Activated T-cell treated with anti-CD3 and anti-CD28 coated beads for 48 hours (primary cell): Measurements from ENCODE around the gene RNF213.

Experiments used
- DNase-seq: peaks from one replicate; pipeline ENCODE4 v3.0.0-alpha.2; 2020; ENCODE audit warnings: low read depth

The RNF213 gene

DNA sequence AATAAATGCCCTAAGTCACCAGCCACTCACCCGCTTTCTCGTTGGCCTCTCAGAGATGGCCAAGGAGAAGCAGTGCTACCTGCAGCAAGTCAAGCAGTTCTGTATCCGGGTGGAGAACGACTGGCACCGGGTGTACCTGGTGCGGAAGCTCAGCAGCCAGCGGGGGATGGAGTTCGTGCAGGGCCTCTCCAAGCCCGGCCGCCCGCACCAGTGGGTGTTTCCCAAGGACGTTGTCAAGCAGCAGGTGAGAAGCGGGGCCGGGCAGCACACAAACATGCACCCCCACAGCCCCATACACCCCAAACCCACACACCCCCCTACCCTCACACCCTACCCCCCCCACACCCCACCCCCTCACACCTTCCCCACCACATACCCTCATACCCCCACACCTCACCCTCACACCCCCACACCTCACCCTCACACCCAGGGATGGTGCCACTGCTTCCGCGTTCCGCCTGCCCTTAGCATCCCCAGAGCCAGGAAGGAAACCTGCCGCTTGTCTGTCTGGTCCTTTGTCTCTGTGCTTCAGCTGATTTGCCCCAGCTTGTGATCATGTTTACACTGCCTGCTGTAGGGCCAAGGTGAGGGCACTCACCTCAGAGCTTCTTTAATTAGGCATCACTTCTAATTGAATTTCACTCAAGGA lies 112.4 kb downstream of the RNF213 start:
- DNase-seq: no peak

DNA sequence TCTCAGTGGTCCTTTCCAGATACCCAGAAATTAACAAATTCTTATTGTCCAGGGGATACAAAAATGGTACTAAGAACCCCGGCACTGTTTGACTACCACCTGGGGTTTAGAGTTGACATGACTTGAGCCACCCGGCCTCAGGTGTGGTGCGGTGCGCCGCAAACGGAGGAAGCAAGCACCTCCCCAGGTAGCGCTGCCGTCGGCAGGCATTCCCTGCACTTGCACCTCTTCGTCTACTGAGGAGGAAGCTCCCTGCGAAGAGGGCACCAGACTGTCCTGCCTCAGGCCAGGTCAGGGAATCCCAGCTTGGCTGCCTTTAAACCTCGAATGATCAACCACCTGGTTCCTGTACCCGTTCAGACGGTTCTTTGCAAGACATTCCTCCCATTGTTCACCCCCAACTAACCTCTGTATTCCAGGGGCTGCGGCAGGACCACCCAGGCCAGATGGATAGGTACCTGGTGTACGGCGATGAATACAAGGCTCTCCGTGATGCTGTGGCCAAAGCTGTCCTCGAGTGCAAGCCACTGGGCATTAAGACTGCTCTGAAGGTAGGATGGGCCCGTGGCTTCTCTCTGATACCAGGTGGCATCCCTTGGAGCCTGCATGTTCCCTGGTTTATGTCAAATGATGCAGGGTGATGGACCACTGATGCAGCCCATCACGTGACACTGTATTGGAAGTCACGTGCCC lies 113.5 kb downstream of the RNF213 start:
- no peak for DNase-seq

DNA sequence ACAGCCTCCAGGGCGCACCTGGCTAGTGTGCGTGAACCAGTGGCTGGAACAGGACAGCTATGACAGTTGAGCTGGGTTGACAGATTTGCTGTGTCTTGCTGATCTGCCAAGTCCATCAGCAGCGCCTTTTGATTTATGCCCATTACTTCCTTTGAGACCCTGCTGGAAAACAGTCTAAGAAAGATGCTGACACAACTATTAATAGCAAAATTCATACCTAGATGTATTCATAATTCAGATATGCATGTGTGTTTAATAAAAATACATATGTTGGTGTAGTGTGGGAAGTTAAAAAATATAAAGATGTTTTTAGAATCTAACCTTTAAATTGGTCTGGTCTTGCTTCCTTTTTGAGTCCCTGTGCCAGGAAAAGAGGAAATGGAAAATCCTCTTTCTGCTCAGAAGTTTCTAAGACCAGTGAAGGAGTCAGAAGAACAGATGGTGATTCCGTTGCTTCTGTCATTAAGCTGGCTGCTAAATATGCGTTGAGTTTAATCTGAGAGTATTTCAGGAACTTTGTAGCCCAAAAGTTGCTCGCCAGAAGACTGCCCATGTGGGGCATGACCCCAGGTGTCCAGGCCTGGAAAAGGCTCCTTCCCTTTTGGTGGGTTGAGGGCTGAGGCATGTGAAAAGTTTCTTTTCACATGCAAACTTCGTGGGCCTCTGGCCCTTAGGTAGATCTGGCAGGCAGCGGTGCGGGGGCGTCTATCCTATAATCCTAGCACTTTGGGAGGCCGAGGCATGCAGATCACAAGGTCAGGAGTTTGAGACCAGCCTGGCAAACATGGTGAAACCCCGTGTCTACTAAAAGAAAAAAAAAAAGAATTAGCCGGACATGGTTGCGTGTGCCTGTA lies 114.3 kb downstream of the RNF213 start:
- no peak for DNase-seq

DNA sequence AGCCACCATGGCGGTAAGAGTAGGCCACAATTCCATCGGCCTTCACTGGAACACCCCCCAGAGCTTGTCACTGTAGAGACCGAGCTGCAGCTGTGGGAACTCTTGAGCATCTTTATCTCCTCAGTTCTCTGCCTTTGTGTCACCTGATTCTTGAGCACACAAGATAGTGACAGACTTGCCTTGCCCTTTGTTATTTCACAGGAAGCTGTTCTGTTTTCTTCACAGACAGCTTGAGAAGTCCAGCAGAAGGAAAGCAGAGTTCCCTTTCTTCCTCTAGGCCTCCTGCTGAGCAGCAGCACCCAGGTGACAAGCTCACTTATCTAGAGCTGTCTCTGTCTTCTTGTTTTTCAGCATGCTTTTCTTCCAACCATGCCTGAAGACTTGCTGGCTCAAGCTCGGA lies 115.9 kb downstream of the RNF213 start:
- DNase-seq: no peak

DNA sequence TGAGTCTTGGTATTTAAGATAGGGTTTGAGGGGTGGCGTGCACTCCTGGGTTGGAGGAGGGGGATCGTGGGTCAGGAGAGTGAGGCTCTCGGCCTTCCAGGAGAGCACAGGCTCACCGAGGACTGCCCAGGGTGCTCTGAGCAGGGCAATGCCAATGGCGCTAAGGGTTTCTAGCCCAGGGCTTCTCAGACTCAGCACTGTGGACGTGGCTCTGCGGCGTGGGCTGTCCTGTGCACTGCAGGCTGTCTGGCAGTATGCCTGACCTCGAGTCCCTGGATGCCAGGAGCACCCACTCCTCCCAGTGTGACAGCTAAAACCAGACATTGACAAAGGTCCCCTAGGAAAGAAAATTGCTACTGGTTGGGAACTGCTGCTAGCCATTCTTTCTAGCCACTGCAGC lies 117.1 kb downstream of the RNF213 start:
- DNase-seq: no peak

DNA sequence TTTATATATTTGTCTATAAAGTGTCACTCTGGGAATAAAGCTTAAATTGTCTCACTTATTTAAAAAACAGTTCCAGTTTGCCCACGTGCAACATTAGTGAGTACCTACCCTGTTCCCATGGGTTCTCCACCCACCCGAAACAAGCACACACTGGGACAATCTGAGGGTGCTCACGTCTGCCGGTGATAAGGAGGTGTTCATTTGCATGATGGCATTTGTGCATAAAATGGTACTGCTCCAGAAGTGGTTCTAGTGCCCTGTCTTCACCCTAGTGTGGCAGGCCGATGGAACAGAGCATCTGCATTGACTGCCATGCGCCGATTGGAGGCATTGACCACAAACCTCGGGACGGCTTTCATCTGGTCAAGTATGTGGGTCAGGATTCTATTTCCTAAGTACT lies 118.7 kb downstream of the RNF213 start:
- no peak for DNase-seq

DNA sequence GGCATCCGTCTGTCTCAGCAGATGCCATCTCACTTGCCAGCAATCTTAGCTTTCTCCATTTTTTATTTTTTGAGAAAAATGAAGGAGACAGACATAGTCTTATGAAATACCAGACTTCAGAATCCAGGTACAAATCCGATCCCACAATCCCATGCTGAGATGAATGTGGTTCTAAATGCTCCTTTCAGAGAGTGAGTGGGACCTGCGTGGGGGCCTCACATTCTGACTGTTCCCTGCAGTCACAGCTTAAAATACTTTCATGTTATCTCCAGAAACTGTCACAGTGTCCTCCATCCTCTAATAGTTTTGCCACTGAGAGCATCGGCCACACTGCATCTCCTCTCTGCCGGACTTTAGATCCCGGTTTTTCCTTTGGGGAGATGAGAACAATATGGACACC lies 119.4 kb downstream of the RNF213 start:
- no peak for DNase-seq

DNA sequence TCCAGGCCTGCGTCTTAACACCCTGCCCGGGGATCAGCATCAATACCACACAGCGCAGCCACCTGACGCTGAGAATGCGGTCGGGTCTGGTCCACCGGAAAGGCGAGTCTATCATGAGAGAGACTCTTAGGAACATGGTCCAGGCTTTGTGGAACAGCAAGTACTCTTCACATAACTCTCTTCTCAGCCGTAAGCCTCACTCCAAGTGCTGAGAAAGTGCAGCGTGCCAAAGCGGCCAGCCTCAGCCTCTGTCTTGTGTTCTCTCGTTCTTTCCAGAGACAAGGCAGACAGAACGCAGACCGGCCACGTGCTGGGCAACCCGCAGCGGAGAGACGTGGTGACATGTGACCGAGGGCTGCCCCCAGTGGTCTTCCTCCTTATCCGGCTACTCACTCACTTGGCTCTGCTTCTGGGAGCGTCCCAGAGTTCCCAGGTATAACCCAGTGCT lies 119.9 kb downstream of the RNF213 start:
- no peak for DNase-seq

DNA sequence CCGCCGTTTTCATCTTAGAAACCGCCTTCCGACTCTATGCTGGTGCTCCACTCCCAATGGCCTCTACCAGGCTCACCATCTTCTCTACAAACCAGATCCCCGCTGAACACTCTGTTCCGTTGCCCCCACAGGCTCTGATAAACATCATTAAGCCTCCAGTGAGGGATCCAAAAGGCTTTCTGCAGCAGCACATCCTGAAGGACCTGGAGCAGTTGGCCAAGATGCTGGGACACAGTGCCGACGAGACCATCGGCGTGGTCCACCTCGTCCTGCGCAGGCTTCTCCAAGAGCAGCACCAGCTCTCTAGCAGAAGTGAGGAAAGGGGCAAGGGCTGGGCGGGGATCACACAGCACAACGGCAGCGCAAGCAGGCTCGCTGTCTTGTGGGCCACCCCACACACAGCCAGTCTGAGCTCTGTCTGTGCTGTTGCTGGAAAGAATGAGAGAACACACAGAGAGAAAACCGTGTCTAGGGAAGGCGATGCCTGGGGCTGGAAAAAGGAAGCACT lies 120.8 kb downstream of the RNF213 start:
- DNase-seq: no peak

DNA sequence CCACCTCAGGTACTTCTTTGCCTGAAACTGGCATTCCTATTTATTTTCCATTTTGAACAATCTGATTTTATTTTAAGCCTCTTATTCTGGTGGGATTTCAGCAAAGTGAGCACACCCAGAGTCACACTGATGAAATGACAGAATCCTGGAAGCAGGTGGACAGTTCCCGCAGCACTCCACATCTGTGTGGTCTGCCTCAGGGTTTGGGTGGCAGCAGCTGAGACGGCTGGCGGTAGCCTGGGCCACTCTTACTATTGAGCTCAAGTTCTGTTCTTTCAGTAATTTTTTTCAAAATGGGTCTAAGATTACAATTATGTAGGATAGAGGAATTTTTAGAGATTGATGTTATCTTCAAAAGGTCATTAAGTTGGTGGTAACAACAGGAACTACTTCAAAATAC lies 121.8 kb downstream of the RNF213 start:
- no peak for DNase-seq

DNA sequence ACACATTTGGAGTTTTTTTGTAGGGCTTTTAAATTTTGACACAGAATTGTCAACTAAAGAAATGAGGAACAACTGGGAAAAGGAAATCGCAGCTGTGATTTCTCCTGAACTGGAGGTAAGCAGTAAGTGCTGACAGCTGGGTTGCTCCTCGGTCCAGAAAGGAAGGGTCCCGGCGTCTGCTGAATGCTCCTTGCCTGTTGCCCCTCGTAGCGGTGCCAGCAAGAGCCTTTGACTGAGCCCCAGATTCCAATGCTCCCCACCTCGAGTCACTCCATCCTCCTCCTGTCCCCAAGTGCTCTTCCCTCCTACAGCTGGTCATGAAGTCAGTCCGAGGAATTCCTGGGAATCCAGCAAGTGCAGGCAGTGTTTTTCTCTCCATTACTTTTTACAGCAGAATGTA lies 122.3 kb downstream of the RNF213 start:
- no peak for DNase-seq

DNA sequence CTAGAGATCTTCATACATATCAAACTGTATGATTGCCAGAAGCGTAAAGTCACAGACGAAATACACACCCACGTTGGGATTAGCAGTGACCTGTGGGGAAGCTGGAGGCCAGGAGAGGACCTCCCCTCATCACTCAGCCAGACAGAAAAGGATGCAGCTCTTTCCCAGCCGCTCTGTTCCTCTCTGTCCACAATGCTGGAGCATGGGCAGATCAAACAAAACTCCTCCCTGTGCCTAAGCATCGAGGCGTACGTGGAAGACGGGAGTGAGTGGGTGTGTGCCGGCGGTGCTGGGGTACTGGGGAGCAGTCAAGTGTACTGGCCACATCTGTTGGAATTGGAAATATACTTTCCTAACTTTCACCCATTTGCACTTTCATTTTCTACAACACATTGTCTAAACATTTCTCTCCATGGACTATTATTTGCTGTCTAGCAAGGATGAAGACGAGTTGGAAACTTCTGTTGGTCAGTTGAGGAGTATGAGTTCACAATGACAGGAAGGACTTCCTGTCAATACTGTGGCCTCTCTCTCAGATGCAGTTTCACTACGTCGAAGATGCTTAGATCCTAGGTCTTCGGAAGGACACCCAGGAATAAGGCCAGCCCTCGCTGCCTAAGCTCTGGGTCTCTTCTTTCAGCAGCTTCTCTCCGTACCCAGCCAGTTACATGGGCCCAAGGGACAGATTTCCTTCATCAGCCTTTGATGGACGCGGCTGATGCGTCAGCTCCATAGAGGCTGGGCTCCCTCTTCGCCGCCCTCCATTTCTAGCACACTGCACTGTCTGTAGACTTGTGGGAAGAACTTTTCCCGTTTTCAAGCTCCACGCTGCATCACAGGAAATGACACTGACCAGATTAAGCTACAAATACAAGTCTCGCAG lies 123.7 kb downstream of the RNF213 start:
- DNase-seq: no peak

DNA sequence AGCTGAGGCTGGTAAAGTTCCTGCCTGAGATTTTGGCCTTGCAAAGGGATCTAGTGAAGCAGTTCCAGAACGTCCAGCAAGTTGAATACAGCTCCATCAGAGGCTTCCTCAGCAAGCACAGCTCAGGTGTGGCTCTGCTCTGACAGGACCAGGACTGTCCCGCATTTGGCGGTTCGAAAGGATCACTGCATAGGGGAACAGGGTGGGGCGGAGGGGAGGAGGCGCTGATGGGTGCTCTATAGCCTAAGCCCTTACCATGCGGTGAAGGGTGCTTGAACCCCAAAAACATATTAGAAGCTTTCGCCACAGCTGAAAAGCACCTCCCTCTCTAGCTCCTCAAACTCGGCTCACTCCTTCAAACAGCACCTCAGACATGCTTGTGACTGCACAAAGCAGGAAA lies 124.4 kb downstream of the RNF213 start:
- no peak for DNase-seq

DNA sequence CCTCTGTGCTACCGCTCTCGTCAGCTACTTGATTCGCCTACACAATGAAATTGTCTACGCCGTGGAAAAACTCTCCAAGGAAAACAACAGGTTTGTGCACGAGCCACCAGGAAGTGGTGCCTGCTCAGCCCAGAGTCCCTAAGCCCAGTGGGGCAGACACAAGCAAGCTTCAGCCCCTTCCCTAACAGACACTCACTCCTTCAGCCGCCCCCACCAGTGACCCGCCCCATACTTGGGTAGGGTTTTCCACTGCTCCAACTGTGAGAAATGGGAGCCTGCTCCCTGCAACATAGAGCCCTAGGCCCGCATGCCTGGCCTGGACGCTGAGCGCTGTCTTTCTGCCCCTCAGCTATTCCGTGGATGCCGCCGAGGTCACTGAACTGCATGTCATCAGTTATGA lies 125.7 kb downstream of the RNF213 start:
- no peak for DNase-seq

DNA sequence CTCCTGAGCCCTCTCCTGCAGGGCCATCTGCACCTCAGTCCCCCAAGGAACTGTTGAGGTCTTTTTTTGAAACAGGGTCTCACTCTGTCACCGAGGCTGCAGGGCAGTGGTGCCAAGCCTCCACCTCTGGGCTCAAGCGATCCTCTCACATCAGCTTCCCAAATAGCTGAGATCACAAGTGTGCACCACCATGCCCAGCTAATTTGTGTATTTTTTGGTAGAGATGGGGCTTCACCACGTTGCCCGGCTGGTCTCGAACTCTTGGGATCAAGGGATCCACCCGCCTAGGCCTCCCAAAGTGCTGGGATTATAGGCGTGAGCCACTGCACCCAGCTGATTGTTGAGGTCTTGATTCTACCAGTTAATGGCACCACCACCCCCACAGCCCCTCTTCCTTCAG lies 126.4 kb downstream of the RNF213 start:
- DNase-seq: no peak

DNA sequence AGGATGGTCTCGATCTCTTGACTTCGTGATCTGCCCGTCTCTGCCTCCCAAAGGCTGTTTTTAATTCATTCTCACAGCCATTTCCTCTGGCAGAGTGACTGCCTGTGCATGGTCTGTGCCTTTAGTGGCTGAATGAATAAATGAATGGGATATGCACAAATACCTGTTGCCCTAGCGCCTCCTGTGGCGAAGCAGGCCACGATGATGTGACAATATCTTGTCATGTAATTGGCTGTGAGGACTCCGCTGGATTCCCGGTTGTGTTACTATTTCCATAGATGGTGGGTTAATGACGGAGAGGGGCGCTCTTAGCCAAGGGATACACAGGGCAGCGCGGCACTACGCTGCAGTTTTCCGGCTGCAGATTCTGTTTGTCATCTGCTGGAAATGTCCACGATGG lies 127.5 kb downstream of the RNF213 start:
- no peak for DNase-seq

DNA sequence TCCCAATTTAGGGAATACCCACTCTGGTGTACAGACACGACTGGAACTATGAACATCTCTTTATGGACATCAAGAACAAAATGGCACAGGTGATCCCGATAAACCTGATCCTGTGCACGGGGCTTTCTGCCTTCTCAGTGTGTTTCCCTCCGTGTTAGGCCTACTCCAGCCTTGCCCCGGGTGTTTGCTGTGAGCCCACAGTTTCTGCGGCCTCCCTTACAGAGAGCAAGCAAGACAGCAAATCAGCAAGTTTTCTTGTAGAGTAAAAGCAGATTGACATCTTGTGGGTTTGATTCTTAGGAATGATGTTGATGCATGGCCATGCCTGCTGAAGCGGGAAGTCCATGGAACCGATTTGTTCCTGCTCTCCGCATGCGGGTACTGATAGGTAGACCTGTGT lies 127.9 kb downstream of the RNF213 start:
- no peak for DNase-seq

DNA sequence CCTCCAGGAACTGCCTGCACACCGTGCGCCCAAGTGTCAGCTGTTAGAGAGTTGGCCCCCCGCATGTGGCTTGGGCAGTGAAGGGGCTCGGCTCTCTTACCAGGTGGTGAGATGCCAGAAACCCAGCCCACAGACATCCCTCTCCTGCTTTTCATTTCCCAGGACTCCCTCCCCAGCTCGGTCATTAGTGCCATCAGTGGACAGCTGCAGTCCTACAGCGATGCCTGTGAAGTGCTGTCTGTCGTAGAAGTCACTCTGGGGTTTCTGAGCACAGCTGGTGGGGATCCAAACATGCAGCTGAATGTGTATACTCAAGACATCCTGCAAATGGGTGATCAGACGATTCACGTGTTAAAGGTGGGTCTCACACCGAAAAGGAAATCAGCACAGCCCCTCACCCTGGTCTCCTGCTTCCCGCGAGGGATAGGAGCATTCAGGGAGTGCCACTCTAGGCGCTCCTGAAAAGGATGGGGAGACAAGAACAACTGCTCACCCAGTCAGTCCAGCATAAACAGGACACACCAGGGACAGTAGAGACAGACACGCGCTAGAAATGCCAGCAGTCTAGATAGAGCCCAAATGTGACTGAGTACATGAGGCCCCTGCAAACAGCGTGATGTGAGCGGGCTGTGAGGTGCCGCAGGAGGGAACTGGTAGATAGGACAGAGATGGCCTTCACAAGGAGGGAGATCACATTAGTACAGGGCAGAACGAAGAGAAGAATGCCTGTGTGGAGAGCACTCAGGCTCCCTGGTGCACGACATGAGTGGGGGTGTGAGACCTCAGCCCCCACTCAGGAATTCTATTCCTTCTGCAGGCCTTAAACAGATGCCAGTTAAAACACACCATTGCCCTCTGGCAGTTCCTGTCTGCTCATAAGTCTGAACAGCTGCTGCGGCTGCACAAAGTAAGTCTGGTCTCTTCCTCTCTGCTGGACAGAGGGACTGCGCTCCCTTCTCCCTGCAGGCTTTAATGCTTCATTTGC lies 128.7 kb downstream of the RNF213 start:
- no peak for DNase-seq

DNA sequence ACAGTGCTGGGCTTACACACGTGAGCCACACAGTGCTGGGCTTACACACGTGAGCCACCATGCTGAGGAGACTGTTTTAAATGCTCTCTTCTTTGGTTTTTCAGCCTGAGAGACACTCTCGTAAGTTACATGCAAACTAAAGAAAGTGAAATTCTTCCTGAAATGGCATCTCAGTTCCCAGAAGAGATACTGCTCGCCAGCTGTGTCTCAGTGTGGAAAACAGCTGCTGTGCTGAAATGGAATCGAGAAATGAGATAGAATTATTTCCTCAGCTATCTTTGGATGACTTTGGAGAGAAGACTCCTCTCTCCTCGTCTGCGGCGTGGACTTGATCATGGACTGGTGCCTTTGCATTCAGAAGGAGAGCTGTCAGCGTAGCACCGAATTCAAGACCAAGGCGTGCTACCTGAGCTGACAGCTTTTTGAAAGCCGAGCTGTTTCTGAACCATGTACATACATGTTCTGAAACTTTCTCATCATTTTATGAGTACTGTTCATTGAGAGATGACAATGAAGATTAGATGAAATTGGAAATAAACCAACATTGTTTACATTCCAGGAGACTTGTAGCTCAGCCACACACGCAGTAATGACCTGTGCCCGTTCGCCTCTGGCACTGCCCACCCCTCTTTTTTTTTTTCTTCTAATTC lies 132.7 kb downstream of the RNF213 start:
- no peak for DNase-seq

DNA sequence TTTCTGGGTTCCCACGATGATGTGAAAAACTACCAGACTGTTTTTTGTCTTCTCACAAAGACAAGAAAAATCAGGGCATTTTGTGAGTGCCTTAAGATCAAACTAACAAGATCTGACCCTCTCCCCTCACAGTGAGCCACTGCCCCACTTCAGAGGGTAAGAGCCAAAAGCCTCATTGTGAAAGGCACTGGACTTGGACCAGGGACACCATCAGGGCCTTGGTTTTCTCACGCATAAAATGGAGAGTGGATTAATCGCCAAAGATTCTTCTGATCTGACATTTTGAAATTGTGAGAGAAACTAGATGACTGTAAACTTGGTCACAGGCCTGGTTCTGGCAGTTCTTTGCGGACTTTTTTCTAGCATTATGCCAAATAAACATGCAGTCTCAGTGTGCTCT lies 133.3 kb downstream of the RNF213 start:
- no peak for DNase-seq
